Measurements from ENCODE around the gene MEG3.

MEG3 gene

DNA sequence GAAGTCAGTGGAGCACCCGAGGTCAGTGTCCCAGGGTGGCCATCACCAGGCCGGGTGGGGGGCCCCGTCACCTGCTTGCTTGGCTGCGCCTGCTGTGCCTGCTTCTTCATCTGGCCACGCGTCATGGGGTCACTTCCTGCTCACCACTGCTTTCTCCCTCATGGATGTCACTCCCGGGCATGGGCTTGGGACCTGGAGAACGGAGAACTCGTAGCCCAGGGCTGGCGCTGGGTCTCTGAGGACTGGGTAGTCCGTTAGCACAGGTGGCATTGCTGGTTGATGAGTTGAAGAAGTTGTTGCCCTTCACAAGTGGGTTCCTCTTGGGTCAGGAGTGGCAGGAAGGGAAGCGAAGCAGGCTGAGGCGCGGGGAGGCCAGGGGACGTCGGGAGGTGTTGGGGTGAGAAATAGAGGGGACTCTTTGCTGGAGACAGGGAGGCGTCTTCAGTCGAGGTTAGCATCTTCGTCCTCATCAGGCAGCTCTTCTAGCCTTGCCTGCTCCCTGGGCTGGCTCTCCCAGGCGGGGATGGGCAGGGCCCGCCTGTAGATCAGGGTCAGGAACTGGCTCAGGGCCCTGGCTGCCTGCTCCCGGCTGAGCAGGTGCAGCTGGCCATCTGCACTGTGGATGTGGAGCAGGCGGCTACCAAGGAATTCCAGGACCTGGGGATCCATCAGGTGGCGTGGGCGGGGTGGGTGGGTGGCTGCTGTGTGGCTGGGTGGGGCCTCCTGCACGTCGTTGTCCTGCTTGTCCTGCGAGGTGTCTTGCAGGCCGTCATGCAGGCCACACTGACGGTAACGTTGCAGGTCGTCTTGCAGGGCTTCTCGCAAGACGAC, 54.6 kb downstream of the MEG3 start:
- no peak for DNase-seq (ENCODE audit: low read depth in 2 of 3, low spot score in 2 of 3)

DNA sequence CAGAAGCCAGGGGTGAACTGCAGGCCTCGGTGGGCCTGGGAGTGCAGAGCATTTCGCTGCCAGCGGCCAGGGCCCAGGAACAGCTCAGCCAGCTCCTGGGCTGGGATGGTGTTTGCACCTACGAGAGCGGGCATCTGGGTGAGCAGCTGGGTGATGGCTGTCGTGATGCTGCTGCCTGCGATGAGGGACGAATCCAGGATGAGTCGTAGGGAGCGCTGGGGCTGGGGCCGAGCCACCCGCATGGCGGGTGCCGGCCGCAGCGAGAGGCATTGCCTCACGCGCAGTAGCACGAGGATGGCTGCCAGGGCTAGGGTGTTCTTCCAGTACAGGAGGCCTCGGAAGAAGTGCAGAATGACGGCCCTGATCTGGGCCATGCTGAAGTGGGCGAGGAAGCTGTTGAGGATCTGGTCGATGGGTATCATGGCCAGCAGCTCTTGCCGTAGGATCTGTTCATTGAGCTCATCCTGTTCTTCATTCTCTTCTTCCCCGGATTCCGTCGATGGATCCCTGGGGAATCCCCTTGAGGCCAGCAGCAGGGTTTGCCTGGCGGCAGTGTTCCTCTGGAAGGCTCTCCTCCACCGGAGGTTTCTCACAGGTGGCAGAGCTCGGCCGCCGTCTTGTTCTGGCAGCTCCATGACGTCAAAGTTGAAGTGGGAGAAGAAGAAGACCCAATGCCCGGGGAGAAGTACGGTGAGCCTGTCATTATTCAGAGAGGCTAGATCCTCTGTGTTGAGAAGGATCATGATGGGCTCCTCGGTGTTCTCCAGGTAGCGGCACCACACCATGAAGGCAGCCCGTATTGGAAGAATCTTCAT, 55.5 kb downstream of the MEG3 start:
- DNase-seq (ENCODE audit: low read depth in 2 of 3, low spot score in 2 of 3), result no peak

DNA sequence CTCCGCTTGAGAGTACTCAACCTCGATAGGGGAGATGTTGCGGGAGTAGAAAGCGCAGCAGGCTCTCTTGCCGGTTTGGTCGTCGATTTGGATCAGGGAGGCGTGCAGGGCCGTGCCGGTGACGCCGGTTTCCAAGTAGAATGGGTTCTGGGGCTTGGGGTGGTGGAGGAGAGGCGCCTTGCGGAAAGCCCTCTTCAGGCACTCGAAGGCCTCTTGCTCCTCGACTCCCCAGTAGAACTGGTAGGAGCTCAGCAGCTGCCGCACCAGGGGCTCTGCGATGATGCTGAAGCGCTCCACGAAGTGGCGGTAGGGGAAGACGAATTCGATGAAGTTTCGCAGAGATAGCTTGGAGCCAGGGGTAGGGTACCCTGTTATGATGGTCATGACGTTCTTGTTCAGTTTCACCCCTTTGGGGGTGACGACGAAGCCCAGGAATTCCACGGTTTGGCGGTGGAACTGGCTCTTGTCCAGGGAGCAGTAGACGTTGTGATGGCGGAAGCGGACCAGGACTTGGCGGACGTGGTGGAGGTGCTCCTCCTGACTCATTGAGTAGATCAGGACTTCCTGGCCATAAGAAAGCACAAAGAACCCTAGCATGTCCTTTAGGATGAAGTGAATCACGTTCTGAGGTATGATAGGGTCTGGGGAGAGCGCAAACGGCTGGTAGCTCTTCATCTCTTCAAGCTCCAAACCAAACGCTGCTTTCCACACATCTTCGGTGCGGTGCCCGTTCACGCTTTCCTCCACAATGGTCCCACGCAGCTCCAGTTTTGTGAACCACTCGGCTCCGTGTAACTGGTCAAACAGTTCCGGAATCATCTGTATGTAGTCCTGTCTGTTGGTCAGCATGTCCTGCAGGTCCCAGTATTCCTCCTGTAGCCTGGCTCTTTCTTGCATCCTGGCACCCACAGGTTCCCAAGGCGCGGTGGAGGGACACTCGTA, 56.4 kb downstream of the MEG3 start:
- DNase-seq (ENCODE audit: low read depth in 2 of 3, low spot score in 2 of 3), result no peak

DNA sequence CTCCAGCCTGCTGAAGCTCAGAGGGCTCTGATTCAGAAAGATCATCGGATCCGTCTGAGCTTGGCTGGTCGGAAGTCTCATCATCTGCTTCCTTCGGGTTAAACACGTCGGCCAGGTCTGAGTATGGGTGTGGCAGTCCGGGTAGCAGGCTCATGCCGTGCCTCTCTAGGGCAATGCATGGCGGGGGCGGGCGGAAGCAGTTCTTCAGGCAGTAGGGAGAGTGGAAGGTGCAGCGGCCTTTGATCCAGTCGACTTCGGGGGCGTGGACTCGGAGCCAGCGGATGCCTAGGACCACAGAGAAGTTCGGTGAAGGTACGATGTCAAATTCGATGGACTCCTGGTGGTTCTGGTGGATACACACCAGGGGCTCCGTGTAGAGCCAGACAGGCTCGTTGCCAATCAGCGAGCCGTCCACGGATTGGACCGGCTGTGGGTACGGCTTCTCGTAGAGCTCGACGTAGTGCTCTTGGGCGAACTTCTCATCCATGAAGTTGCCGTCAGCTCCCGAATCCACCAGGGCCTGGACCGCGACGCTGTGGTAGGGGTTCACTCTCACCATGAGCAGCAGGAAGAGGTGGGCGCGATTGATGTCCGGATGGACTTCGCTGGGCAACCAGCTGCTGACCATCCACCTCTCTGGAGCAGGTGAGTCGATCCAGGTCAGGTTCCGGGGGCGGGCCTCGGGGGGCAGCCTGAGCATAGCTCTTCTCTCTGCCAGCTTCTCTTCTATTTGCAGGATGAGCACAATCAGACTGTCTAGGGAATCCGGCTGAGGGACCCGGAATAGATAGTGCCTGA, 57.3 kb downstream of the MEG3 start:
- DNase-seq (ENCODE audit: low read depth in 2 of 3, low spot score in 2 of 3), result no peak

DNA sequence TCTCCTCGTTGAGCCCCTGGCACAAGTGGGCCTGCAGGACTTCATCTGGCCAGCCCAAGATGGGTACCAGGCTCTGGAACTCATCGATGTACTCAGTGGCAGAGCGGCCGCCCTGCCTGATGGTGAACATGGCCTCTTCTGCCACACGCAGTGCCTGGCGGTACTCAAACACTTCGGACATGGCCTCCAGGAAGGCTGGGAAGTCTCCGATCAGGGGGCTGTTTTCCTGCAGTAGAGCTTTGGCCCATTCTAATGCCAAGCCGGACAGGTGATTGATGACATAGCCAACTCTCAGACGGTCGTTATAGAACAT, 57.8 kb downstream of the MEG3 start:
- DNase-seq (ENCODE audit: low read depth in 2 of 3, low spot score in 2 of 3), result no peak

DNA sequence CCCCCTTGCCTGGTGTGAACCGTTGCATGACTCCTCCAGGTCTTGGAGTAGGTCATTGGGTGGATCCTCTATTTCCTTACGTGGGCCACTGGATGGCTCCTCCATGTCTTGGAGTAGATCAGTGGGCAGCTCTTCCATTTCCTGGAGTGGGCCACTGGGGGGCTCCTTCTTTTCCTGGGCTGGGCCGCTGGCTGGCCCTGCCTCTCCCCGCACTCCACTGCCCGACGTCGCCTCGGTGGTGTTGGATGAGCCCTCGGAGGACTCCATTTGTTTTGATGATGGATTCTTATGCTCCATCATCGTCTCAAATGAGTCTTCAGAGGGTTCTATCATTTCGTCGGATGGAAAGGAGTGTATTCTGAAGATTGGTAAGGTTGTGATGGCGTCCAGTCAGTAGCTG, 58.5 kb downstream of the MEG3 start:
- DNase-seq (ENCODE audit: low read depth in 2 of 3, low spot score in 2 of 3), result no peak

DNA sequence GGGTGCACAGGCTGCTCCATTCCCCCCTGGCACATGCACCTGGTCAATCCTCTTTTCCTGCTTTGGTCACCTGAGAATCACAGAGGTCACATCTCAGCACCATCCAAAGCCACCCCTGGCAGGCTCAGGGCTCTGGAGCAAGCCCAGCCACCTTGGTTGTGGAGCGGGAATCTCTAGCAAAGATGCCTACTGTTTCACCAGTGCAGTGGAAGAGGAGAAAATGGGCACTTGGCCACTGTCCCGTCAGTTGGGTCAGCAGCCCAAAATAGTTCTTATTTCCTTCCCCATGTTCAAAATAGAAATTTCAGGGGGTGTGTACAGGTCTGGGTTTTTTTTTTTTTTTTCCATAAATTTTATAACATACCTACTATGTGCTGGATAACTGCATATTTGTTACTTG, 59.3 kb downstream of the MEG3 start:
- no peak for DNase-seq (ENCODE audit: low read depth in 2 of 3, low spot score in 2 of 3)

DNA sequence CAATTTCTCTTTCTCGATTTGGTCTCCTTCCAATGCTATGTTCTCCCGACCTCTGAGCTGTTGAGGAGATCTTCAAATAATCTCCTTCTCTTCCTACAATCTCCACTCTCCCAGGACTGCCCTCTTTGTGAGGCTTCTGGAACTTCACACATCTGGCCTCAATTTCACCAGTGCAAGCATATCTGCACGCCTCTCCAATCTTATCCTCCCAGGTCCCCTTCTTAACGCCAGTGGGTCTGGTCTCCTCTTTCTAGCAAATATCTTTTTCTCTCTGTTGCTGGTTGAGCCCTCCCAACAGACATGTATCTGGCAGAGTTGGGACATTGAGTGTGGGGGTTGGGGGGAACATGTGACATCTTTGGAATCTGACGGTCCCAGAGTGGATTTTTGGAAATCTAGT, 59.7 kb downstream of the MEG3 start:
- DNase-seq (ENCODE audit: low read depth in 2 of 3, low spot score in 2 of 3), result no peak

DNA sequence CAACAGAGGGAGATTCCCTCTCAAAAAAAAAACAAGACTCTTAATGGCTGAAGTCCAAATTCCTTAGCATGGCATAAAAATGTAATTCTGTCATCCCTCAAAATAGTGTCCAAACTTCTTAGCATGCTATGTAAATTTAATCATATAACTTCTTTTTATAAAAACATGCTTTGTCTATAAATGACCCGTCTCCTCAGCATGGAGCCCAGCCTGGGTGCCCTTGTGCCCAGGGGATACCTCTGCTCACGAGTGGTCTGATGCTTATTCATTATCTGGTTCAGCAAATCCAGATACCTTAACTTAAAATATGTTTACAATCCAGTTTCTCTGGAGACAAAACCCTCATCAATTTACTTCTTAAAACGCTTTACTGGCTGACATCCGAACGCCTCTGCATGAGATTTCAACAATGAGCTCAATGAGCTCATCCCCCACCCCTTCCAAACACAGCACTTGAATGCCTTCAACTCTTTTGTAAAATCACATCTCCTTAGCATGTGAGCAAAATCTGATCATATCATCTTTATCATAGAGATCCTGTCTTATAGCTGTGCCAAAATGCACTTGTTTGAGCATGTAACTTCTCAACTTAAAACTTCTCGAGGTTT, 61.9 kb downstream of the MEG3 start:
- no peak for DNase-seq (ENCODE audit: low read depth in 2 of 3, low spot score in 2 of 3)

DNA sequence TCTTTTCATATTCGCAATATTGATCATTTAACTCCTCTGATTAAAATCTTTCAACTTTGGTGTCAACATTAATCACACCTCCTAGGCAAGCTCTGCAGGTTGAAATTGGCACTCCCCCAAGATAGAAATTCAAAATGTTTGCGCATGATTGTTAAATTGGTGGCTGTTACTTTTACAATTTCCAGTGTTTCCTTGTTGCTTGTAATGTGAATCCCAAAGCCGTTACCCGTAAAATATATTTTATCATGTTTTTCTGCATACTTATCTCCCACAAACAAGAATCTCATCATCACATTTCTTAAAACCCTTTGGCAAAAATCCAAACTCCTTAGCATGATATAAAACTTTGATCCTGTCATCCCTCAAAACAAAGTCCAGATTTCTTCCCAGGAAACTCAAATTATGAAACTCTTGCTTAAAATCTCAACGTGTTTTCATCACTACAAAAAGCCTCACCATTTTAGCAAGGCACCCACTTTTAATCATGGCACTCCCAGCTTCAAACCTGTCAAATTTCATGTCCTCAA, 62.9 kb downstream of the MEG3 start:
- no peak for DNase-seq (ENCODE audit: low read depth in 2 of 3, low spot score in 2 of 3)

DNA sequence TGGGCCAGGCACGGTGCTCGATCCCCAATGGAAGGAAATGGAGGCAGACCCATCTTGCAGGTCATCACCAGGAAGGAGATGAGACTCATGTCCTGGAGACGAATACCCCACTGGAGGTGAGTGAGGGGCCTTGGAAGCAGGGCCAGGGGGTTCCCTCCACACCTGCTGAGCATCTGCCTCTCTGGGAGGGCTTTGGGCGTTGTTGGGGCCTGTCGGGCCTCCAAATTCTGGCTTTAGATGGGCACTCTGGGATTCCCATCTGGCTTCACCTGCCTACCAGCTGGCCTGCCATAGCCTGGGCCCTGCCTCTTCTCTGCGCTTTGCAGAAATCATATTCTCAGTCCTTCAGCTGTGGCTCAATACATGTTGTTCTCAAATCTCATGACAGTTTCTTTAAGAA, 63.7 kb downstream of the MEG3 start:
- no peak for DNase-seq (ENCODE audit: low read depth in 2 of 3, low spot score in 2 of 3)

DNA sequence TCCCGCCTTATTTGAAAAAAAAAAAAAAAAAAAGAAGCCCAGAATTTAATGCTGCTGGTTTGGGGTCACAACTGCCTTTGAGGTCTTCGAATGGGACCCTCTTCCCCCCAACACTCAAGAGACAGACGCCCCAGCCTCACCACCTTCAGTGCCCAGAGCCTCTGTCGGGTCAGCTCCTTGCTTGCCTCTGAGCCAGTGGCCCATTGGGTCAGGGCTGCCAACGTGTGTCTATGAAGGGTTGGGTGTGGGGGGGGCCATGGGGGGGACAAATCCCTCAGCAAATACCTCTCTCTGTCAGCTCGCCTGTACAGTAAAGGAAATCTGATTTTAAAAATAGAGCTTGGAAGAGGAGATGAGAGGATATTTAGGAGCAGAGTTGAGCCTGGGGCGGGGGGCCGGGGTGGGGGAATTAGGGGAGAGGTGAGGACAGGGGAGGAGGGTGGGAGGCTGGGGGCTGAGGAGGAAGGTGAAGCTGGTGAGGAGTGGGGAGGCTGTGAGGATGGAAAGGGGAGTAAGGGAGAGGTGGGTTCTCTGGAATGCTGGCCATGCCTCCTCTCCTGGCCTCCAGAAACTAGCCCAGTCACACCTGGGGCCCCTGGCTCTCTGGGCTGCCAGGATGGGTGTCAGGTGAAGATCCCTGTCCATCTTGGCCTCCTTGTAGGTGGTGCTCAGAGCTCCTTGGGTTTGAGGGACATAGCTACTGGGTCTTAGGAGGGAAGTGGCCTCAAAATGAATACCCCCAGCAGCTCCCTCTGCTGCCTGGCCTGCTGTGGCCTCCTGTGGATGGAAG, 64.3 kb downstream of the MEG3 start:
- no peak for DNase-seq (ENCODE audit: low read depth in 2 of 3, low spot score in 2 of 3)

DNA sequence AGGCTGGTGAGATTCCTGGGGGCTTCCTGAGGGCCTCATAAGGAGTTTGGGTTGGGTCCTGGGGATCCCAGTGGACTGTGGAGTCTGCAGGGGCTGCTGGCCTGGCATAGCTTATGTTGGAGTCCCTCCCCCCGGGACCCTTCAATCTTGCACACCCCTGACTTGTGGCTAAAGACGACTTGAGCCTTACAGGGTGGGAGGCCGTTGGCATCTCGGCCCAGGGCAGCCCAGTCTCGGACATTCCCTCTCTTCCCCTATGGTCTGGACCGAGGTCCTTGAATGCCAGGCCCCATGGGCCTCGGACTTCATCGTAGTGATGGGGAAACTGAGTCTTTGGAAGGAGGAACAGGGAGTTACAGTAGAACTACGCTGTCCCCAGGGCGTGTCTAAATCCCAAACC, 65.1 kb downstream of the MEG3 start:
- DNase-seq (ENCODE audit: low read depth in 2 of 3, low spot score in 2 of 3), result no peak

DNA sequence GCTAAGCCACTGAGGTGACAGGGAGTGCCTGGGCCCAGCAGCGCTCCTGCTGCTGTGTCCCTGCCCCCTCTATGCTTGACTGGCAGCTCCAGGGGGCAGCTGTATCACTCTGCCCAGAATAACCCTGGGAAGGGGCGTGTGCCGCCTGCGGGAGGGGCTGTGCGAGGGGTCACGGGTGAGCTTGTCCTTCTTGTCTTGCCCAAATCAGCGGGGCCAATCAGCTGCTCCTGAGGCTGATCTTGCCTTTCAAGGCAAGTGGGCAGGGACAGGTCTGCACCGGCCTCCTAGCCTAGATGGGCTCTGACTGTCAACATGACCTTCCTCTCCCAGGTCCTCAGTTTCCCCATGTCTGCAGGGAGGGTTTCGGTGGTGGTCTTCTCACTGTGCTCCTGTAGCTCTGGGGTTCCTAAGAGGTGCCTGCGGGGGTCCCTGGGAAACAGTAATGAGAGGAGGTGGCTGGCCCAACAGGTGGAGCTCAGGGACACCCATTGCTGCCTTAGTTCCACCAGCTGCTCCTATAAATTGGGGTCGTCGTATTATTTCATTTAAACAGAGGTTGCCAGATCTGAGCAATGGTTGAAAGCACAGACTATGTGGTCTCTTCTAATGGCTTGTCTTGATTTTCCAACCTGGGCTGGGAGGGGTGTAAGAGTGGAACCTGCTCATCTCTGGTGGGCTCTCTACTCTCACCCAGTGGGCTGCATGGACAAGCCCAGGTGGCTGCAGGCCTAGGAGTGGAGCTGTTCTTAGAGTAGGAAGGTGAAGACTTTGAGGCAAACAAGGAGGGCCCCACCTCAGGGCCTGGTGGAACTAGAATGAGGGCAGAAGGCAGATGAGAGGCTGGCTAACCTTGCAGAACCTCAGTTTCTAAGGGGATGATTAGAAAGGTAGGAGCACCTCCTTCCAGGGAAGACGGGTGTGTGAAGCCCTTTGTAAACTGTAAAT, 65.9 kb downstream of the MEG3 start:
- no peak for DNase-seq (ENCODE audit: low read depth in 2 of 3, low spot score in 2 of 3)

DNA sequence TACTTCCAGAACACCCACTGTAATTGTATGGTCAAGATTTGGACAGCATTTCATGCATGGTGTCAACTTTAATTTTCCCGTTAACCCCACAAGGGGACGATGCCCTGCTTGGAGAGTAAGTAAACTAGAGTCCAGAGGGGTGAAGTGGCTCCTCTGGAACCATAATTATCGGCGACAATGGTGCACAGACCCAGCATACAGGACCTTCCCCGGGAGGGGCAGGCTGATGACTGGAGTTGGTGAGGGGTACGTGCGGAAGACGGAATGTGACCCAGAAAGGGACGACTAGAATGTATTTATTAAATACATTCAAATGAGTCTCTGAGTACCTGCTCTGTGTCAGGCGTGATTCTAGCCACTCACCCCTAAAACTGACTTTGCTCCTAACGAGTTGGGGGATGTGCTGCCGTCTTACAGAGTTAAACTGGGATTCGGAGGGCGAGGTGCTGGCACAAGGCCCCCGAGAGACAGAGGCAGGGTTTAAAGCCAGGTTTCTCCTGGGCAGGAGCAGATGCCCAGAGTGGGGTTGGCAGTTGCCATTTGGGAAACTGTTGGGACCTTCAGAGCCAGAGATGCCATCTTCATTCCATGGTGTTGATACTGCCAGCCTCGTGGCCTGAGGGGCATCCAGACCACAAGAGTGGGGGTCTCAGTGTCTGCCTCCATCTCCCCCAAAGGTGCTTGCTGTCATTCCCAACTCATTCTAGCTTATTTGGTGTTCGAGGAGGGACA, 66.7 kb downstream of the MEG3 start:
- no peak for DNase-seq (ENCODE audit: low read depth in 2 of 3, low spot score in 2 of 3)

DNA sequence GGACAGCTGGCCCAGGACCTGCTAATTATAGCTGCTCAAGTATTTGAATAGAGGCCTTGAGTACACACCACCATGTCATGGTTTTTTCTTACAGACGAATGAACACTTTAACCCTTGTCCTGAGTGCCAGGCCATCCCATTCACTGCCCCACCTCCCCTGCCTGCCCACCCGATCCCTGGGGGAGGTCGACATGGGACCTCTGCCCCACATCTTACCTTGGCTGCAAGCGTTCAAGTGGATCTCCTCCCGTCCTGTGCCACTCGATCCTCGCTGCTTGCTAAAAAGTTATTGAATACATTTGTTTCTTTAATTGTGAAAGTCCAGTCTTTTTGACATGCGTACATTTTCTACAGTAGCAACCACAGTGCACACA, 67.3 kb downstream of the MEG3 start:
- no peak for DNase-seq (ENCODE audit: low read depth in 2 of 3, low spot score in 2 of 3)

DNA sequence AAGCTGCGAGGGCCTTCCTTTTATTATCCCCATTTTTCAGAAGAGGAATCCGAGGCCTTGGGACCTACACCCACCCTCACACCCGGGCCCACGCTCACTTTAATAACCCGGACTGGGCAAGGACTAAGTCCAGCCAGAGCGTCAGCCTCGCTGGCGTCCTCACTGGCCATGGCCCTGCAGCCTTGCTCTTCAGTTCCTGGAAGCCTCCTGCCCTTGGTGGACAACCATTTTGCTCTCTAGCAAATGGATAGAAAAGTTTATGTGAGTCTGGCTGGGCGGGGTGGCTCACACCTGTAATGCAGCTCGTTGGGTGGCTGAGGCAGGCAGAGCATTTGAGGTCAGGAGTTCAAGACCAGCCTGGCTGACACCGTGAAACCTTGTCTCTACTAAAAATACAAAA, 67.8 kb downstream of the MEG3 start:
- DNase-seq (ENCODE audit: low read depth in 2 of 3, low spot score in 2 of 3), result no peak

DNA sequence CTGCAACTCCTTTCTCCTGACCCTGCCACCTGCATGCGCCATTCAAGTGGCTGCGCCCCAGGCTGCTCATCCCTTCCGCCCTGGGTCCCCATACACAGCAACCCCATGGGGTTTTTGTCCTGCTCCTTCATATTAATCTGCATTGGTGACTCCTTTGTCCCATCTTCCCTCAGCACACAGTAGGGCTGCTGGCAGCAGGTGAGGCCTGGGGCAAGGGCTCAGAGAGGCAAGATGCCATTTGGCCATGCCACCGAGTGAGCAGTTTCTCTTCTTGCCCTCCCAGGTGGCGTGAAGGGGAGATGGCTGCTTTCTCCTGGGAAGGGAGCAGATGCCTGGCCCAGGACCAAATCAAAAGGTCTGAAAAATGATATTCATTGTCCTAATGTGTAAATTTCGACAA, 68.5 kb downstream of the MEG3 start:
- no peak for DNase-seq (ENCODE audit: low read depth in 2 of 3, low spot score in 2 of 3)

Data from activated CD8-positive, alpha-beta memory T cell treated with anti-CD3 and anti-CD28 coated beads for 48 hours (primary cell).